Thyroid gland (tissue), 4 donors: ENCODE results near the gene ZDHHC9. TPM values are rescaled to one million over a fixed set of nuclear protein-coding genes. Genes with fewer than 3 reads are reported as not detected.

Experiments used
- DNase-seq, 2 donors: peaks; one replicate each; pipeline ENCODE4 v3.0.0-alpha.2; 2019
- H3K27ac ChIP-seq, 3 donors: fragments of 200-600 bp; sonication (generic); 1 replicate in 2 of 3; 2 replicates in 1 of 3; pipeline ENCODE4 v1.5.1; 2016 to 2019; ENCODE audit warnings: mild to moderate bottlenecking in 1 of 3, moderate library complexity in 1 of 3
- H3K27me3 ChIP-seq: fragments of 200-600 bp; sonication (generic); one replicate; pipeline ENCODE4 v1.5.1; 2019
- H3K36me3 ChIP-seq, 2 donors: fragments of 200-600 bp; sonication (generic); one replicate each; pipeline ENCODE4 v1.5.1; 2016 to 2019
- H3K4me1 ChIP-seq, 2 donors: fragments of 200-600 bp; sonication (generic); one replicate each; pipeline ENCODE4 v1.5.1; 2017 to 2019
- H3K4me3 ChIP-seq, 3 donors: fragments of 200-600 bp; sonication (generic); replicated peaks in 1 of 3; 1 replicate in 2 of 3; 2 replicates in 1 of 3; pipeline ENCODE4 v1.5.1; 2016; ENCODE audit warnings: mild to moderate bottlenecking in 1 of 3
- H3K9me3 ChIP-seq: fragments of 200-600 bp; sonication (generic); one replicate; pipeline ENCODE4 v1.5.1; 2017
- CTCF ChIP-seq, 6 experiments: fragments of 200-600 bp in 3 of 6; fragments of 450-650 bp in 3 of 6; sonication (generic) in 3 of 6; IDR thresholded peaks; one replicate each; pipeline ENCODE4 v1.5.1; 2016 to 2019; ENCODE audit warnings: antibody characterized with exemption in 6 of 6, mild to moderate bottlenecking in 2 of 6, inconsistent platforms in 1 of 6, moderate library complexity in 1 of 6
- POLR2A ChIP-seq, 2 donors: fragments of 450-650 bp; IDR thresholded peaks; one replicate each; pipeline ENCODE4 v1.6.1; 2017; ENCODE audit warnings: antibody characterized with exemption in 2 of 2, mild to moderate bottlenecking in 2 of 2, moderate library complexity in 1 of 2
- WGBS, 2 donors: methylation state at CpG; one replicate each; pipeline ENCODE4 v1.1.5; 2017; 5-methylcytosine and 5-hydroxymethylcytosine counted together
- intact Hi-C: fragments of 100-400 bp; cut with DNase I; formaldehyde crosslinking; loops from one replicate; pipeline ENCODE4 v1.15.1; 2023
- total RNA-seq, 4 donors: library from RNA; depleted of rRNA; stranded (reverse); fragments of >200 nt; gene quantifications; one replicate each; pipeline ENCODE4 v1.2.3, GENCODE V29; 2016

The ZDHHC9 gene
- total RNA-seq, 4 donors from 2014 or later = 19.7 to 35.6 (median 25.3) TPM

DNA sequence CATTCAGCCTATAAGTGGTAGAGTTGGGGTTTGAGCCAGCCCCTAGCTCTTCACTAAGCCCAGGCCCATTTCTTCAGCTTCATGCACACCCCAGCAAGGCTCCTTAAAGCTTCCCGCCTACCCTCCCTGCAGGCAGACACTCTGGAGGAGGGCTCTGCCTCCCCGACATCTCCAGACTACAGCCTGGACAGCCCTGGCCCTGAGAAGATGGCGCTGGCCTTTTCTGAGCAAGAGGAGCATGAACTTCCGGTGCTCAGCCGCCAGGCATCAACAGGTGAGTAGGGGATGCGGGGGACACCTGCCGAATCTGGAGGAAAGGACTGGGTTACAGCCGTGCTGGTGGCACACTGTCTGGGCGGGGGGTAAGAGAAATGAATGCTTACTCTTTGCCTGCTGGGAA, 52.9 kb downstream of the ZDHHC9 start:
- DNase-seq = no peak
- H3K27ac ChIP-seq = no peak overlapping the region

DNA sequence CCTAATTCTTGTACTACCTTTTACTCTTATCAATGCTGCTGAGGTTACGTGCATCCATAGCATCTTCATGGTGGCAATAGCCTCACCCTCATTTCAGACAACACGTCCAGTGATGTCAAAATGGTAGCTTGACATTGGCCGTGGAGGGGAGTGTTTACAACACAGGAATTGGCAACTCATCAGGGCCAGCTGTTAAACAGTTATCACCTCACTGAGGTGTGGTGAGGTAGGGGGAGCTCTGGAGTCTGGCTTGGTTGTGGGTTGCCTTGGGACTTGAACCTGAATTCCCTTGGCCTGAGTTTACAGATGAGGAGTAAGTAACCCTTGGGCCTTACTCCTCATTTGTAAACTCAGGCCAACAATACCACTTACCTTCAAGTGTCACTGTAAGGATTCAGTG, 53.5 kb downstream of the ZDHHC9 start:
- Histone ChIP-seq H3K36me3 (no peaks in the 10 kb centered on the region), H3K27ac (no peak overlapping the region), H3K4me3 (no peak overlapping the region), H3K27me3 (no peaks in the 10 kb centered on the region), H3K9me3 (no peaks in the 10 kb centered on the region), H3K4me1 (no peaks in the 10 kb centered on the region)
- no peak for TF ChIP-seq CTCF (IDR thresholded peaks at IDR 0.05)
- no peak for TF ChIP-seq POLR2A (IDR thresholded peaks at IDR 0.05)
- intact Hi-C loops = no loop called here
- WGBS, 2 donors = 91 to 98% methylated on average over 3 of the region's 3 CpGs
- no peak for DNase-seq

More for the DNA sequence above, 52.9 kb downstream of the ZDHHC9 start:
- H3K4me1 ChIP-seq = no peaks in the 10 kb centered on the region
- intact Hi-C loops = no loop called here
- H3K36me3 ChIP-seq = no peaks in the 10 kb centered on the region
- H3K4me3 ChIP-seq = no peak overlapping the region
- 75 to 100% methylated on average over 4 to 5 of the region's 9 CpGs for WGBS, 2 donors
- no peaks in the 10 kb centered on the region for H3K9me3 ChIP-seq
- TF ChIP-seq POLR2A (IDR thresholded peaks at IDR 0.05) (no peak), CTCF (IDR thresholded peaks at IDR 0.05) (no peak)
- H3K27me3 ChIP-seq = no peaks in the 10 kb centered on the region

GRCh38 chrX:129788527-129788926, 55.2 kb downstream of the ZDHHC9 start:
- H3K4me3 ChIP-seq = no peak overlapping the region
- no peaks in the 10 kb centered on the region for H3K4me1 ChIP-seq
- WGBS, 2 donors = 88 to 93% methylated on average over 2 to 5 of the region's 6 CpGs
- no peaks in the 10 kb centered on the region for H3K27me3 ChIP-seq
- DNase-seq = no peak
- H3K9me3 ChIP-seq = no peaks in the 10 kb centered on the region
- TF ChIP-seq CTCF (IDR thresholded peaks at IDR 0.05) (no peak), POLR2A (IDR thresholded peaks at IDR 0.05) (no peak)
- no peaks in the 10 kb centered on the region for H3K36me3 ChIP-seq
- intact Hi-C loops = no loop called here
- H3K27ac ChIP-seq = no peak overlapping the region

GRCh38 chrX:129787336-129788055, 56.2 kb downstream of the ZDHHC9 start:
- intact Hi-C loops = no loop called here
- DNase-seq = no peak

More at GRCh38 chrX:129787336-129788055, 56.2 kb downstream of the ZDHHC9 start:
- TF ChIP-seq CTCF (IDR thresholded peaks at IDR 0.05) (no peak), POLR2A (IDR thresholded peaks at IDR 0.05) (no peak)
- 89% methylated on average over 6 to 8 of the region's 11 CpGs for WGBS, 2 donors
- Histone ChIP-seq H3K27ac (no peak overlapping the region), H3K27me3 (no peaks in the 10 kb centered on the region), H3K4me1 (no peaks in the 10 kb centered on the region), H3K36me3 (no peaks in the 10 kb centered on the region), H3K9me3 (no peaks in the 10 kb centered on the region), H3K4me3 (no peak overlapping the region)
